K562 (cell line): ENCODE measurements around the gene SYVN1. TPM values are rescaled to one million over a fixed set of nuclear protein-coding genes. Genes with fewer than 3 reads are reported as not detected.
A peak's percentile ranks its signal among the peaks of the same experiment; 100 is the strongest.

Experiments used
- ARID1B ChIP-seq: fragments of 450-650 bp; IDR thresholded peaks from 2 replicates; pipeline ENCODE4 v1.6.1; 2016; ENCODE audit warnings: antibody characterized with exemption, mild to moderate bottlenecking, inconsistent platforms
- BCOR ChIP-seq: fragments of 450-650 bp; IDR thresholded peaks from 2 replicates; pipeline ENCODE4 v1.6.1; 2016
- CC2D1A ChIP-seq: fragments of 450-650 bp; IDR thresholded peaks from 2 replicates; pipeline ENCODE4 v1.6.1; 2017; ENCODE audit warnings: mild to moderate bottlenecking
- DPF2 ChIP-seq: fragments of 450-650 bp; IDR thresholded peaks from 2 replicates; pipeline ENCODE4 v1.6.1; 2016
- ETV1 ChIP-seq: fragments of 450-650 bp; conservative IDR thresholded peaks from 2 replicates; pipeline ENCODE4 v1.6.1; 2016; ENCODE audit warnings: missing genetic modification characterization, control low read depth, low read depth, missing compliant biosample characterization
- ETV5 ChIP-seq: sonication (generic); formaldehyde crosslinking; IDR thresholded peaks from 2 replicates; pipeline ENCODE4 v1.4.0; 2020; ENCODE audit warnings: low read depth, mild to moderate bottlenecking, missing genetic modification reagents
- FOXJ2 ChIP-seq: fragments of 200-800 bp; sonication (Bioruptor generic); IDR thresholded peaks from 2 replicates; pipeline ENCODE4 v1.6.1; 2016; ENCODE audit warnings: missing genetic modification characterization, missing compliant biosample characterization
- HIVEP1 ChIP-seq: fragments of 250-450 bp; sonication (Bioruptor Pico); IDR thresholded peaks from 2 replicates; pipeline ENCODE4 v1.4.0; 2020; ENCODE audit warnings: mild to moderate bottlenecking
- HSF4 ChIP-seq: fragments of 250-450 bp; sonication (Bioruptor Pico); IDR thresholded peaks from 2 replicates; pipeline ENCODE4 v2.1.2; 2022; ENCODE audit warnings: mild to moderate bottlenecking, moderate library complexity, borderline replicate concordance
- KAT2B ChIP-seq: IDR thresholded peaks from one replicate; pipeline ENCODE4 v1.6.1; 2012; ENCODE audit warnings: low read depth, mild to moderate bottlenecking, control low read depth, inconsistent platforms, low read length, moderate library complexity
- MYC ChIP-seq, 2 experiments: fragments of 250-450 bp in 1 of 2; sonication (Bioruptor Pico) in 1 of 2; IDR thresholded peaks; 2 replicates each; pipeline versions ENCODE4 v1.5.1 to v1.6.1; 2012 to 2021; ENCODE audit warnings: low read depth in 2 of 2, borderline replicate concordance in 1 of 2, improper control_type of control experiment in 1 of 2, low read length in 1 of 2, mild to moderate bottlenecking in 1 of 2, moderate library complexity in 1 of 2
- NONO ChIP-seq, 2 experiments: fragments of 200-400 bp in 1 of 2; fragments of 450-650 bp in 1 of 2; formaldehyde crosslinking in 1 of 2; IDR thresholded peaks; 2 replicates each; pipeline ENCODE4 v1.6.1; 2017; ENCODE audit warnings: low read depth in 2 of 2, mild to moderate bottlenecking in 2 of 2, moderate library complexity in 2 of 2, low read length in 1 of 2
- PCBP1 ChIP-seq: fragments of 200-400 bp; formaldehyde crosslinking; IDR thresholded peaks from 2 replicates; pipeline ENCODE4 v1.6.1; 2018; ENCODE audit warnings: mild to moderate bottlenecking, low read depth, low read length; ENCODE audit not compliant: poor library complexity, severe bottlenecking
- POLR2AphosphoS5 ChIP-seq: IDR thresholded peaks from 2 replicates; pipeline ENCODE4 v1.6.1; 2011; ENCODE audit warnings: mild to moderate bottlenecking, low read depth, low read length, moderate library complexity; ENCODE audit not compliant: control insufficient read depth, insufficient read depth
- POLR3G ChIP-seq: IDR thresholded peaks from 2 replicates; pipeline ENCODE4 v1.6.1; 2011; ENCODE audit not compliant: insufficient read length, insufficient replicate concordance; ENCODE audit errors: extremely low read depth
- RBBP5 ChIP-seq: fragments of 200-600 bp; sonication (generic); IDR thresholded peaks from 2 replicates; pipeline ENCODE4 v1.6.1; 2012; ENCODE audit warnings: borderline replicate concordance, mild to moderate bottlenecking, low read length, control low read depth, inconsistent platforms; ENCODE audit not compliant: insufficient read depth, poor library complexity, severe bottlenecking
- RBM14 ChIP-seq: fragments of 200-400 bp; formaldehyde crosslinking; IDR thresholded peaks from 2 replicates; pipeline ENCODE4 v1.6.1; 2018; ENCODE audit warnings: low read depth, mild to moderate bottlenecking, low read length, moderate library complexity, borderline replicate concordance; ENCODE audit not compliant: insufficient read depth
- TARDBP ChIP-seq: fragments of 450-650 bp; IDR thresholded peaks from 2 replicates; pipeline ENCODE4 v1.6.1; 2016
- ZBTB12 ChIP-seq: fragments of 250-450 bp; sonication (Bioruptor Pico); IDR thresholded peaks from 2 replicates; pipeline ENCODE4 v1.4.0; 2020
- ZBTB17 ChIP-seq: fragments of 450-650 bp; formaldehyde crosslinking; IDR thresholded peaks from 2 replicates; pipeline ENCODE4 v1.4.0; 2020; ENCODE audit warnings: mild to moderate bottlenecking
- ZNF263 ChIP-seq: sonication (generic); formaldehyde crosslinking; IDR thresholded peaks from 2 replicates; pipeline ENCODE4 v1.8.0; 2022; ENCODE audit warnings: mild to moderate bottlenecking, missing genetic modification reagents, borderline replicate concordance
- ZNF431 ChIP-seq: sonication (generic); formaldehyde crosslinking; IDR thresholded peaks from 2 replicates; pipeline ENCODE4 v1.8.0; 2022; ENCODE audit warnings: mild to moderate bottlenecking, missing genetic modification reagents
- ZNF507 ChIP-seq: conservative IDR thresholded peaks from 2 replicates; pipeline ENCODE4 v1.6.1; 2017; ENCODE audit warnings: missing genetic modification characterization, missing compliant biosample characterization
- polyA plus RNA-seq, 8 experiments: library from polyadenylated mRNA; depleted of rRNA in 4 of 8; stranded (reverse) in 5 of 8; unstranded in 3 of 8; fragments of >200 nt; fragmentation: Nextera tagmentation in 2 of 8; fragmentation: Illumina TruSeq in 1 of 8; extraction: Ambion mirVana in 2 of 8; extraction: Trizol in 1 of 8; gene quantifications; 2 replicates each; pipeline versions ENCODE4 v1.2.1 to v1.2.3, GENCODE V29; 2011 to 2014; ENCODE audit warnings: inconsistent platforms in 1 of 8, missing spikeins in 1 of 8
- total RNA-seq, 7 experiments: library from RNA; depleted of rRNA in 6 of 7; stranded (reverse); fragments of >200 nt in 6 of 7; fragmentation: Illumina TruSeq in 2 of 7; extraction: Trizol in 2 of 7; gene quantifications; 2 replicates each; pipeline versions ENCODE4 v1.2.1 to v1.2.3, GENCODE V29; 2011 to 2021; ENCODE audit warnings: low replicate concordance in 1 of 7
- TF ChIP-seq, protein P1 (sequence below): sonication (generic); formaldehyde crosslinking; IDR thresholded peaks from 2 replicates; pipeline ENCODE4 v1.8.0; 2022; ENCODE audit warnings: mild to moderate bottlenecking, low read depth, missing genetic modification reagents

The SYVN1 gene
- total and polyA plus RNA-seq, 9 of the 15 experiments (the other 6 are each of a cell fraction or from before 2014, with no cell fraction given), result 0.41 to 47.4 (median 9.9) TPM

GRCh38 chr11:65083834-65084597 lies 50.3 kb downstream of the SYVN1 start, which contains the start of the genes CDCA5 and ZFPL1 (continued):
- TF ChIP-seq ETV1 (tag) (peak; percentile 86), HSF4 (CRISPR knock-in tag) (no peak), ARID1B (0 out of 2 replicates have a peak, but pooled peaks have one; percentile 13), PCBP1 (peak; percentile 87), RBBP5 (peak; percentile 84), HIVEP1 (0 out of 2 replicates have a peak, but pooled peaks have one; percentile 24), KAT2B (no peak), ETV5 (CRISPR knock-in tag) (peak; percentile 87), TARDBP (peak; percentile 13; the same call in 1 of the 2 replicates), DPF2 (no peak), ZBTB17 (CRISPR knock-in tag) (peak; percentile 77), ZNF431 (CRISPR knock-in tag) (no peak), POLR3G (no peak), BCOR (no peak), FOXJ2 (tag) (peak; percentile 59; the same call in 1 of the 2 replicates), RBM14 (peak; percentile 75; the same call in 1 of the 2 replicates), MYC (IDR thresholded peaks at IDR 0.05; ENCODE audit: low read depth, low read length) (peak; percentile 85), MYC (CRISPR knock-in tag; IDR thresholded peaks at IDR 0.05; ENCODE audit: borderline replicate concordance, low read depth) (peak; percentile 77; the same call in 1 of the 2 replicates), ZNF507 (no peak), ZNF263 (peak; percentile 54; the same call in 1 of the 2 replicates), CC2D1A (no peak), POLR2AphosphoS5 (peak; percentile 67; the same call in 1 of the 2 replicates), NONO (IDR thresholded peaks at IDR 0.05; ENCODE audit: low read depth in 2 of 2, low read length in 1 of 2) (peak in 1 of 2 experiments; percentile 58; a peak in 1 of 4 replicates), ZBTB12 (CRISPR knock-in tag) (peak; percentile 99)
- TF ChIP-seq, protein P1, sequence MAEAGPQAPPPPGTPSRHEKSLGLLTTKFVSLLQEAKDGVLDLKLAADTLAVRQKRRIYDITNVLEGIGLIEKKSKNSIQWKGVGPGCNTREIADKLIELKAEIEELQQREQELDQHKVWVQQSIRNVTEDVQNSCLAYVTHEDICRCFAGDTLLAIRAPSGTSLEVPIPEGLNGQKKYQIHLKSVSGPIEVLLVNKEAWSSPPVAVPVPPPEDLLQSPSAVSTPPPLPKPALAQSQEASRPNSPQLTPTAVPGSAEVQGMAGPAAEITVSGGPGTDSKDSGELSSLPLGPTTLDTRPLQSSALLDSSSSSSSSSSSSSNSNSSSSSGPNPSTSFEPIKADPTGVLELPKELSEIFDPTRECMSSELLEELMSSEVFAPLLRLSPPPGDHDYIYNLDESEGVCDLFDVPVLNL (CRISPR knock-in tag), result peak; percentile 100
